ENCODE results near the gene RASA1.

The RASA1 gene

DNA sequence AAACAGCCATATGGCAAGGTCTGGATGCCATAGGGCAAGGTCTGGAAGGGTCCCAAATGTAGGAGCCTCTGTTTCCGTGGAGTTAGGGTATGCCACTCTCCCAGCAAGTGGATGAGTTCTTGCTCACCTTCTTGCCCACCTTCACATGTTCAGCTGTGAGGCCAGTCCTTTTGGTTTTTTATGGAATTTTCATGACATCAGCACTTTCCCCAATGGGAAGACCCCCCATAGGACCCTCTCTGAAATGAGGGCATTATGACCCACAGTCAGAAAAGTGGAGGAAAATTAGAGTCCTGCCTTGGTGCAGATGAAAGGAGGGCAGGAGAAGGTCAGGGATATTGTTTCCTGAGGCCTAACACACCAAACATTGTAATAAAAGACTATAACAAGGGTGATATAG is 53.9 kb downstream of the RASA1 start:
- DNase-seq (ENCODE audit: low read depth): no peak
- TF ChIP-seq, protein P1, sequence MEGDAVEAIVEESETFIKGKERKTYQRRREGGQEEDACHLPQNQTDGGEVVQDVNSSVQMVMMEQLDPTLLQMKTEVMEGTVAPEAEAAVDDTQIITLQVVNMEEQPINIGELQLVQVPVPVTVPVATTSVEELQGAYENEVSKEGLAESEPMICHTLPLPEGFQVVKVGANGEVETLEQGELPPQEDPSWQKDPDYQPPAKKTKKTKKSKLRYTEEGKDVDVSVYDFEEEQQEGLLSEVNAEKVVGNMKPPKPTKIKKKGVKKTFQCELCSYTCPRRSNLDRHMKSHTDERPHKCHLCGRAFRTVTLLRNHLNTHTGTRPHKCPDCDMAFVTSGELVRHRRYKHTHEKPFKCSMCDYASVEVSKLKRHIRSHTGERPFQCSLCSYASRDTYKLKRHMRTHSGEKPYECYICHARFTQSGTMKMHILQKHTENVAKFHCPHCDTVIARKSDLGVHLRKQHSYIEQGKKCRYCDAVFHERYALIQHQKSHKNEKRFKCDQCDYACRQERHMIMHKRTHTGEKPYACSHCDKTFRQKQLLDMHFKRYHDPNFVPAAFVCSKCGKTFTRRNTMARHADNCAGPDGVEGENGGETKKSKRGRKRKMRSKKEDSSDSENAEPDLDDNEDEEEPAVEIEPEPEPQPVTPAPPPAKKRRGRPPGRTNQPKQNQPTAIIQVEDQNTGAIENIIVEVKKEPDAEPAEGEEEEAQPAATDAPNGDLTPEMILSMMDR (IDR thresholded peaks at IDR 0.05; ENCODE audit: low read depth, low read length, missing control alignments): no peak
- in situ Hi-C loops (cut with HindIII; ENCODE audit: low sequenced_read_pairs): no loop called here
- H3K4me3 ChIP-seq (ENCODE audit: low read depth, low read length): no peak overlapping the region

- in situ Hi-C loops (cut with HindIII; ENCODE audit: low sequenced_read_pairs): no loop called here
- H3K4me3 ChIP-seq (ENCODE audit: low read depth, low read length): no peak overlapping the region
- TF ChIP-seq, protein P1 (IDR thresholded peaks at IDR 0.05; ENCODE audit: low read depth, low read length, missing control alignments): no peak
- DNase-seq (ENCODE audit: low read depth): no peak
Measured at GRCh38 chr5:87322381-87322780, 54.7 kb downstream of the RASA1 start.

DNA sequence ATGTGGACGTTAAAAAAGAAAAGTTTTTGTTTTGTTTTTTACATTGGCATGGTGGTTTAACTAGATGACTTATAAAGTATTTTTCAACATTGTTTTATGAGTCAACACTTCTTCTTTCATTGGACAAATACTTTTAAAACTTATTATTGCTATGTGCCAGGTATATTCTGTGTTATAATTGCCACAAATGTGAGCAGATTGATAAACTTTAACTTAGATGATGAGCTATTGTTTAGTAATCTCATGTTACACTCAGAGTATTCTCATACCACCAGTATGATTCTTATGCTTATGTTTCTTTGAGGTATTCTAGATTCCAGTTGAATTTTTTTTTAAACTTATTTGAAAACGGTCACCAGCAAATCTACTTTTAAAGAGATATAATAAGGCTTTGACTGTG is 60.3 kb downstream of the RASA1 start:
- H3K4me3 ChIP-seq (ENCODE audit: low read depth, low read length): no peak overlapping the region
- no peak for DNase-seq (ENCODE audit: low read depth)
- in situ Hi-C loops (cut with HindIII; ENCODE audit: low sequenced_read_pairs): no loop called here
- TF ChIP-seq, protein P1 (IDR thresholded peaks at IDR 0.05; ENCODE audit: low read depth, low read length, missing control alignments): no peak

DNA sequence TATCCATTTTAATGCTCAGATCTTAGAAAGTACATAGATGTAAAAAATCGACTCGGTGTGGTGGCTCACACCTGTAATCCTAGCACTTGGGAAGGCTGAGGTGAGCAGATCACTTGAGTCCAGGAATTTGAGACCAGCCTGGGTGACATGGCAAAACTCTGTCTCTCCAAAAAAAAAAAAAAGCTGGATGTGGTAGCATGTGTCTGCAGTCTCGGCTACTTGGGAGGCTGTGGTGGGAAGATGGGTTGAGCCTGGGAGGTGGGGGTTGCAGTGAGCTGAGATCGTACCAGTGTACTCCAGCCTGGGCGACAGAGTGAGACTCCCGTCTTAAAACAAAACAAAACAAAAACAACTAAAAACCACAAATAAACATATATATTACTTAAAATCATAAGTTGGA is 61.4 kb downstream of the RASA1 start:
- H3K4me3 ChIP-seq (ENCODE audit: low read depth, low read length): no peak overlapping the region
- DNase-seq (ENCODE audit: low read depth): no peak
- in situ Hi-C loops (cut with HindIII; ENCODE audit: low sequenced_read_pairs): no loop called here
- TF ChIP-seq, protein P1 (IDR thresholded peaks at IDR 0.05; ENCODE audit: low read depth, low read length, missing control alignments): no peak

DNA sequence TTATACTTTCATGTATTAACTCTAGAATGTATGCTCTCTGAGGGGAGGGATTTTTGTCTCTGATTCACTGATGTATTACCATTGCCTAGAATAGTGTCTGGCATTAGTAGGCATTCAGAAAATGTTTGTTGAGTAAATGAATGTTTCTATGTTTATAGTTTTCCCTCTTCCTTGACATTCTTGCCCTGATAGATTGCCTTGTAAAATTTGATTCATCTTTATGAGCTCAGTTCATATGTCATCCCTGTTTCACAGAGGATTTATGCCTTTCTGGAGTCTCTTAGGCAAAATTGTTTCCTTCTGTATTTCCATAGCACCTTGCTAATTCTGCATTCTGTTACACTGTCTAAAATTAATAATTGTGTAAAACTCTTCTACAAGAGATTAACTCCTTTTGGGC is 72.3 kb downstream of the RASA1 start:
- TF ChIP-seq, protein P1 (IDR thresholded peaks at IDR 0.05; ENCODE audit: low read depth, low read length, missing control alignments): no peak
- no peak for DNase-seq (ENCODE audit: low read depth)
- no peak overlapping the region for H3K4me3 ChIP-seq (ENCODE audit: low read depth, low read length)
- in situ Hi-C loops (cut with HindIII; ENCODE audit: low sequenced_read_pairs): no loop called here

GRCh38 chr5:87340716-87341115 is 73.0 kb downstream of the RASA1 start:
- TF ChIP-seq, protein P1 (IDR thresholded peaks at IDR 0.05; ENCODE audit: low read depth, low read length, missing control alignments): no peak
- no peak overlapping the region for H3K4me3 ChIP-seq (ENCODE audit: low read depth, low read length)
- in situ Hi-C loops (cut with HindIII; ENCODE audit: low sequenced_read_pairs): no loop called here
- no peak for DNase-seq (ENCODE audit: low read depth)

- no peak overlapping the region for H3K4me3 ChIP-seq (ENCODE audit: low read depth, low read length)
- in situ Hi-C loops (cut with HindIII; ENCODE audit: low sequenced_read_pairs): no loop called here
- TF ChIP-seq, protein P1 (IDR thresholded peaks at IDR 0.05; ENCODE audit: low read depth, low read length, missing control alignments): no peak
Measured at GRCh38 chr5:87347272-87347671, 79.6 kb downstream of the RASA1 start.

More at GRCh38 chr5:87347272-87347671, 79.6 kb downstream of the RASA1 start:
- DNase-seq (ENCODE audit: low read depth): peak; percentile 22

Measured in astrocyte of the cerebellum (primary cell).